Rectal smooth muscle tissue (tissue), 1 donor: ENCODE results near the gene NUP62.

Source experiments
- H3K27ac ChIP-seq: one replicate; pipeline ENCODE4 v1.7.0; 2013; ENCODE audit warnings: low read depth, low read length, inconsistent platforms
- H3K27me3 ChIP-seq: one replicate; pipeline ENCODE4 v1.7.0; 2013; ENCODE audit warnings: low read length; ENCODE audit not compliant: control insufficient read depth, insufficient read depth
- H3K36me3 ChIP-seq: one replicate; pipeline ENCODE4 v1.7.0; 2013; ENCODE audit warnings: low read length; ENCODE audit not compliant: control insufficient read depth, insufficient read depth
- H3K4me1 ChIP-seq: one replicate; pipeline ENCODE4 v1.7.0; 2013; ENCODE audit warnings: low read length; ENCODE audit not compliant: control insufficient read depth, insufficient read depth
- H3K4me3 ChIP-seq: one replicate; pipeline ENCODE4 v1.7.0; 2013; ENCODE audit warnings: low read length
- H3K9ac ChIP-seq: one replicate; pipeline ENCODE4 v1.7.0; 2013; ENCODE audit warnings: low read length

NUP62 gene

GRCh38 chr19:49860336-49861102, 68.8 kb downstream of the NUP62 start:
- Histone ChIP-seq H3K36me3 (peaks cover 34% of the 10 kb centered on the region), H3K27me3 (no peaks in the 10 kb centered on the region), H3K4me1 (no peaks in the 10 kb centered on the region), H3K27ac (peak overlapping the region; percentile 45), H3K9ac (no peak overlapping the region), H3K4me3 (no peak overlapping the region)

GRCh38 chr19:49859682-49860335, 69.5 kb downstream of the NUP62 start:
- Histone ChIP-seq H3K4me3 (no peak overlapping the region), H3K27ac (no peak overlapping the region), H3K36me3 (peaks cover 32% of the 10 kb centered on the region), H3K4me1 (no peaks in the 10 kb centered on the region), H3K9ac (no peak overlapping the region), H3K27me3 (no peaks in the 10 kb centered on the region)

GRCh38 chr19:49858088-49858985, 71.0 kb downstream of the NUP62 start:
- peaks cover 2% of the 10 kb centered on the region for H3K4me1 ChIP-seq
- H3K9ac ChIP-seq: no peak overlapping the region
- no peak overlapping the region for H3K27ac ChIP-seq
- H3K27me3 ChIP-seq: no peaks in the 10 kb centered on the region
- H3K36me3 ChIP-seq: peaks cover 26% of the 10 kb centered on the region
- no peak overlapping the region for H3K4me3 ChIP-seq

GRCh38 chr19:49857838-49858087, 71.5 kb downstream of the NUP62 start:
- Histone ChIP-seq H3K27me3 (no peaks in the 10 kb centered on the region), H3K36me3 (peaks cover 26% of the 10 kb centered on the region), H3K4me1 (peaks cover 3% of the 10 kb centered on the region), H3K9ac (no peak overlapping the region), H3K27ac (no peak overlapping the region), H3K4me3 (no peak overlapping the region)

- H3K27ac ChIP-seq: no peak overlapping the region
- no peaks in the 10 kb centered on the region for H3K27me3 ChIP-seq
- H3K4me3 ChIP-seq: no peak overlapping the region
- H3K9ac ChIP-seq: no peak overlapping the region
- H3K36me3 ChIP-seq: peaks cover 26% of the 10 kb centered on the region
- peaks cover 8% of the 10 kb centered on the region for H3K4me1 ChIP-seq
These were observed 72.1 kb downstream of the NUP62 start for GRCh38 chr19:49857061-49857837.
